Tibial nerve (tissue), 4 donors: ENCODE data around the gene DMBT1.

ENCODE experiments used
- EP300 ChIP-seq, 2 donors: sonication (generic); formaldehyde crosslinking; IDR thresholded peaks; one replicate each; pipeline ENCODE4 v1.6.1; 2017; ENCODE audit warnings: antibody characterized with exemption in 2 of 2, mild to moderate bottlenecking in 1 of 2
- POLR2A ChIP-seq, 2 donors: fragments of 450-650 bp; IDR thresholded peaks; one replicate each; pipeline ENCODE4 v1.6.1; 2017; ENCODE audit warnings: antibody characterized with exemption in 2 of 2, mild to moderate bottlenecking in 2 of 2, moderate library complexity in 2 of 2
- TF ChIP-seq, protein P1 (sequence below), 5 experiments: fragments of 200-600 bp in 3 of 5; fragments of 450-650 bp in 2 of 5; sonication (generic) in 3 of 5; IDR thresholded peaks; one replicate each; pipeline ENCODE4 v1.5.1; 2016 to 2019; ENCODE audit warnings: antibody characterized with exemption in 5 of 5, mild to moderate bottlenecking in 3 of 5, moderate library complexity in 2 of 5

DNA sequence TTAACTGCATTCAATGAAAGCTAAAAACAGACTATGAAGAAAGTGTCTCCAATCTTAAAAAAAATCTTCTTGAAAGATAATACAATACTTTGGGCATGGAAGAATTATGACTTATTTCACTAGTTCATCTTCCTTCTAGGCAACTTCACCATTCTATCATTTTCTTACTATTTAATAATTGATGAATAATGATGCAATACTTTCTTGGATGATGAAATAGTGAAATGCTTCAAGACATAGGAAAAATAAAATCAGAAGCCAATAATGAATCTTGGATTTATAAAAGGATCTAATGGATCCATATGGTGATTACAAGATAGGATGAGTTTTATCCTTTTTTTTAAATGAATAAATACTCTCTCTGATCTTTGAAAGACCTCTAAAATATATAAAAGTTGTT, 4.4 kb downstream of the DMBT1 start:
- TF ChIP-seq, protein P1, sequence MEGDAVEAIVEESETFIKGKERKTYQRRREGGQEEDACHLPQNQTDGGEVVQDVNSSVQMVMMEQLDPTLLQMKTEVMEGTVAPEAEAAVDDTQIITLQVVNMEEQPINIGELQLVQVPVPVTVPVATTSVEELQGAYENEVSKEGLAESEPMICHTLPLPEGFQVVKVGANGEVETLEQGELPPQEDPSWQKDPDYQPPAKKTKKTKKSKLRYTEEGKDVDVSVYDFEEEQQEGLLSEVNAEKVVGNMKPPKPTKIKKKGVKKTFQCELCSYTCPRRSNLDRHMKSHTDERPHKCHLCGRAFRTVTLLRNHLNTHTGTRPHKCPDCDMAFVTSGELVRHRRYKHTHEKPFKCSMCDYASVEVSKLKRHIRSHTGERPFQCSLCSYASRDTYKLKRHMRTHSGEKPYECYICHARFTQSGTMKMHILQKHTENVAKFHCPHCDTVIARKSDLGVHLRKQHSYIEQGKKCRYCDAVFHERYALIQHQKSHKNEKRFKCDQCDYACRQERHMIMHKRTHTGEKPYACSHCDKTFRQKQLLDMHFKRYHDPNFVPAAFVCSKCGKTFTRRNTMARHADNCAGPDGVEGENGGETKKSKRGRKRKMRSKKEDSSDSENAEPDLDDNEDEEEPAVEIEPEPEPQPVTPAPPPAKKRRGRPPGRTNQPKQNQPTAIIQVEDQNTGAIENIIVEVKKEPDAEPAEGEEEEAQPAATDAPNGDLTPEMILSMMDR (IDR thresholded peaks at IDR 0.05): no peak
- TF ChIP-seq POLR2A (IDR thresholded peaks at IDR 0.05): no peak
- no peak for TF ChIP-seq EP300 (IDR thresholded peaks at IDR 0.05)
